Esophagus muscularis mucosa (tissue), 4 donors: ENCODE results near the gene PITPNM1. TPM values are rescaled to one million over a fixed set of nuclear protein-coding genes. Genes with fewer than 3 reads are reported as not detected.
A peak's percentile ranks its signal among the peaks of the same experiment; 100 is the strongest.
"Not testable (repeated sequence)": the region's sequence is repeated elsewhere in the genome, so short reads cannot be mapped to it uniquely, and the experiment has no call there.

Experiments
- DNase-seq: peaks from one replicate; pipeline ENCODE4 v3.0.0-alpha.2; 2017; ENCODE audit errors: extremely low spot score
- H3K27ac ChIP-seq, 4 donors: fragments of 200-600 bp; sonication (generic); replicated peaks in 1 of 4; 1 replicate in 3 of 4; 2 replicates in 1 of 4; pipeline ENCODE4 v1.5.1; 2016 to 2019; ENCODE audit warnings: mild to moderate bottlenecking in 1 of 4
- H3K27me3 ChIP-seq, 4 donors: fragments of 200-600 bp; sonication (generic); one replicate each; pipeline versions ENCODE4 v1.5.1 to v1.6.0; 2016 to 2019
- H3K36me3 ChIP-seq, 4 donors: fragments of 200-600 bp; sonication (generic); one replicate each; pipeline ENCODE4 v1.5.1; 2016 to 2019
- H3K4me1 ChIP-seq, 4 donors: fragments of 200-600 bp; sonication (generic); one replicate each; pipeline ENCODE4 v1.5.1; 2016 to 2019
- H3K4me3 ChIP-seq, 4 donors: fragments of 200-600 bp; sonication (generic); 1 replicate in 2 of 4; 2 replicates in 2 of 4; pipeline ENCODE4 v1.5.1; 2016 to 2019; ENCODE audit warnings: mild to moderate bottlenecking in 4 of 4, moderate library complexity in 1 of 4
- H3K9me3 ChIP-seq, 4 donors: fragments of 200-600 bp; sonication (generic); 1 replicate in 3 of 4; 2 replicates in 1 of 4; pipeline ENCODE4 v1.5.1; 2016 to 2019
- EP300 ChIP-seq: sonication (generic); formaldehyde crosslinking; IDR thresholded peaks from one replicate; pipeline ENCODE4 v1.6.1; 2017; ENCODE audit warnings: antibody characterized with exemption
- POLR2A ChIP-seq: fragments of 450-650 bp; IDR thresholded peaks from one replicate; pipeline ENCODE4 v1.6.1; 2017; ENCODE audit warnings: antibody characterized with exemption, moderate library complexity, mild to moderate bottlenecking, low read depth
- POLR2AphosphoS5 ChIP-seq, 2 donors: sonication (generic); formaldehyde crosslinking; IDR thresholded peaks; one replicate each; pipeline ENCODE4 v1.6.1; 2017; ENCODE audit warnings: antibody characterized with exemption in 2 of 2
- WGBS: methylation state at CpG from one replicate; pipeline ENCODE4 v1.1.5; 2018; 5-methylcytosine and 5-hydroxymethylcytosine counted together
- intact Hi-C: fragments of 100-400 bp; cut with DNase I; formaldehyde crosslinking; loops from one replicate; pipeline ENCODE4 v1.15.1; 2023
- total RNA-seq, 4 donors: library from RNA; depleted of rRNA; stranded (reverse); fragments of >200 nt; gene quantifications; one replicate each; pipeline versions ENCODE4 v1.1.0 to v1.2.1, GENCODE V29; 2016
- TF ChIP-seq, protein P1 (sequence below), 3 experiments: fragments of 200-600 bp in 2 of 3; fragments of 450-650 bp in 1 of 3; sonication (generic) in 2 of 3; IDR thresholded peaks; one replicate each; pipeline ENCODE4 v1.5.1; 2017 to 2019; ENCODE audit warnings: antibody characterized with exemption in 3 of 3, mild to moderate bottlenecking in 2 of 3, moderate library complexity in 1 of 3

Gene PITPNM1
- total RNA-seq, 4 donors from 2014 or later: 11.6 to 23.6 (median 15.3) TPM

DNA sequence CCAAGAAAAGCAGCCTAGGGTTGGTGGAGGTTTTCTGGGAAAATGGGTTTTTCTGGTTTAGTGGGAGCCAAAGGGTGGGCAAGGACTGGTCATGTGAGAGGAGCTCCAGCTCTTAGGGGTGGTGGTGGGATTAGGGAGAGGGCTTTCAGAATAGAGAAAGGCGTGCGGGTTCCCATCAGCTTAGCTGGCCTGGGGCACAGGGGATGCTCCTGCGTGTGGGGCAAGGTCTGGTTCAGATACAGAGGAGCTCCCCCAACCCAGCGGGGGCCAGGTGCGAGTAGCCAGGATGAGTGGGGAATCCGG lies 36.8 kb downstream of the PITPNM1 start:
- no peaks in the 10 kb centered on the region for H3K9me3 ChIP-seq
- peaks cover 30 to 59% (median 53%) of the 10 kb centered on the region in 4 donors for H3K4me1 ChIP-seq
- TF ChIP-seq POLR2AphosphoS5 (IDR thresholded peaks at IDR 0.05) (no peak), POLR2A (no peak), EP300 (no peak)
- TF ChIP-seq, protein P1, sequence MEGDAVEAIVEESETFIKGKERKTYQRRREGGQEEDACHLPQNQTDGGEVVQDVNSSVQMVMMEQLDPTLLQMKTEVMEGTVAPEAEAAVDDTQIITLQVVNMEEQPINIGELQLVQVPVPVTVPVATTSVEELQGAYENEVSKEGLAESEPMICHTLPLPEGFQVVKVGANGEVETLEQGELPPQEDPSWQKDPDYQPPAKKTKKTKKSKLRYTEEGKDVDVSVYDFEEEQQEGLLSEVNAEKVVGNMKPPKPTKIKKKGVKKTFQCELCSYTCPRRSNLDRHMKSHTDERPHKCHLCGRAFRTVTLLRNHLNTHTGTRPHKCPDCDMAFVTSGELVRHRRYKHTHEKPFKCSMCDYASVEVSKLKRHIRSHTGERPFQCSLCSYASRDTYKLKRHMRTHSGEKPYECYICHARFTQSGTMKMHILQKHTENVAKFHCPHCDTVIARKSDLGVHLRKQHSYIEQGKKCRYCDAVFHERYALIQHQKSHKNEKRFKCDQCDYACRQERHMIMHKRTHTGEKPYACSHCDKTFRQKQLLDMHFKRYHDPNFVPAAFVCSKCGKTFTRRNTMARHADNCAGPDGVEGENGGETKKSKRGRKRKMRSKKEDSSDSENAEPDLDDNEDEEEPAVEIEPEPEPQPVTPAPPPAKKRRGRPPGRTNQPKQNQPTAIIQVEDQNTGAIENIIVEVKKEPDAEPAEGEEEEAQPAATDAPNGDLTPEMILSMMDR (IDR thresholded peaks at IDR 0.05): no peak
- no peak for DNase-seq
- H3K4me3 ChIP-seq: peak overlapping the region; percentile 71 to 95 (median 88)
- WGBS: no CpG with 5 or more reads among the region's 6 CpGs
- no peaks in the 10 kb centered on the region for H3K27me3 ChIP-seq
- intact Hi-C loops: loop anchor here (5.0 kb wide), 1 partner anchor 66 kb away; the partner anchor contains the start of genes PPP1CA and TBC1D10C
- H3K36me3 ChIP-seq: no peaks in the 10 kb centered on the region
- H3K27ac ChIP-seq: peak overlapping the region; percentile 89 to 93 (median 92)

DNA sequence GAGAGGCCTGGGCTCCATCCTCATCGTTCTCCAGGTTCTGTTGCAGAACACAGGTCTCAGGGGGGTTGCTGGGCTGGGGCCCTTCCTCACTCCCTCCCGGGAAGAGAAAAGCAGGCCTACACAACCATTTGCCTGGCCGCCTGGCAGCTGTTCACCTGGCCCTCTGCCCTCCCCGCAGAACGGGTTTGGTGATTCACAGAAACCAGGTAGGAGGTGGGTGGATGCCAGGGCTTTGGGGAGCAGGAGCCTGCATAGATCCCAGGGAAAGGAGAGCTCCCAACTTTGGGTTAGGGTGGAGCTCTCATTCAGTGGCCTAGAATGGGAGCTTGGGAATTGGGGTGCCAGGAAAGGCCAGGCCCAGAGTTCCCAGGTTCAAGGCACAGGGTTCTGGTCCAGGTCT lies 37.1 kb downstream of the PITPNM1 start:
- Histone ChIP-seq H3K4me3 (peak overlapping the region; percentile 71 to 95 (median 88)), H3K4me1 (peaks cover 30 to 60% (median 54%) of the 10 kb centered on the region in 4 donors), H3K27ac (peak overlapping the region; percentile 89 to 93 (median 92)), H3K36me3 (no peaks in the 10 kb centered on the region), H3K9me3 (no peaks in the 10 kb centered on the region), H3K27me3 (no peaks in the 10 kb centered on the region)
- TF ChIP-seq POLR2AphosphoS5 (IDR thresholded peaks at IDR 0.05) (no peak), POLR2A (no peak), EP300 (no peak)
- TF ChIP-seq, protein P1 (IDR thresholded peaks at IDR 0.05): no peak
- 40% methylated on average over 1 of the region's 5 CpGs for WGBS
- intact Hi-C loops: loop anchor here (5.0 kb wide), 1 partner anchor 66 kb away; the partner anchor contains the start of genes PPP1CA and TBC1D10C
- no peak for DNase-seq

DNA sequence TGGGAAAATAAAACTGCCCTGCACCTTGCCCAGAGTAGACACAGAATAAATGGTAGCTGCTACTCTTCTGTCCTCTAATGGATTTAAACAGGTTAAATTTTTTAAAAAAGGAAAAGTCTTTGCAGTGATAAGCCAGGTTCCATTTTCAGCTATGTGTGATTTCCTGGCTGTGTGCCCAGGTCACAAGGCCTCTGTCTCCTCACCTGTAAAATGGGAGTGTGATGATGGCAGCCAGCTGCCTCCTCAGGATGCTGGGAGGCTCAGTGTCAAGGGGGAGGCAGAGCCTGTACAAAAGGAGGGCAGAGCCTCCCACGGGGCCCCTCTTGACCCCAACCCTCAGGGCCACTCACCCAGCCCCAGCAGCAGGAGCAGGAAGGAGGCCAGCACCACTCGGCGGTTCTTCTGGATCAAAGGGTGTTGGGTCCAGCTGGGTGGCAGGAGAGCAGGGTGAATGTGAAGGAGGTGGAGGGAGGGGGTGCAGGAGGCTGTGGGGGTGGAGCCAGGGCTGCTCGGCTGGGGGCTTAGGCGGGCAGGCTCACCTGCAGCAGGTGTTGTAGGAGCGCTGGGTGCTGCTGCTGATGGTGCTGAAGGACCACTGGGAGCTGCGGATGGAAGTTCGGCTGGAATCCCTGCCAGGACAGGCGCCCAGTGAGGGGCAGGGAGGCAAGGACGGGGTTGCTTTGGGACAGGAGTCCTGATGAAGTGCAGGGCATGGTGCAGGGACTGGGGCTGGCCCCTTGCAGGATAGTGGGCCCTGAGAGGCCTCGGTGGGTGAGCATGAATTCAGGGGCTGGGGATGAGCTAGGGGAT lies 38.0 kb downstream of the PITPNM1 start:
- Histone ChIP-seq H3K4me3 (peak overlapping the region in 1 of 4 donors; percentile 95), H3K27ac (peak overlapping the region; percentile 18 to 94 (median 92)), H3K9me3 (no peaks in the 10 kb centered on the region), H3K27me3 (no peaks in the 10 kb centered on the region), H3K4me1 (peaks cover 30 to 60% (median 54%) of the 10 kb centered on the region in 4 donors), H3K36me3 (no peaks in the 10 kb centered on the region)
- intact Hi-C loops: loop anchor here (5.0 kb wide), 1 partner anchor 65 kb away; the partner anchor contains the start of genes PPP1CA and TBC1D10C
- 86% methylated on average over 6 of the region's 11 CpGs for WGBS
- TF ChIP-seq POLR2A: no peak
- no peak for TF ChIP-seq EP300
- no peak for TF ChIP-seq POLR2AphosphoS5 (IDR thresholded peaks at IDR 0.05)
- TF ChIP-seq, protein P1 (IDR thresholded peaks at IDR 0.05): no peak
- DNase-seq: no peak

DNA sequence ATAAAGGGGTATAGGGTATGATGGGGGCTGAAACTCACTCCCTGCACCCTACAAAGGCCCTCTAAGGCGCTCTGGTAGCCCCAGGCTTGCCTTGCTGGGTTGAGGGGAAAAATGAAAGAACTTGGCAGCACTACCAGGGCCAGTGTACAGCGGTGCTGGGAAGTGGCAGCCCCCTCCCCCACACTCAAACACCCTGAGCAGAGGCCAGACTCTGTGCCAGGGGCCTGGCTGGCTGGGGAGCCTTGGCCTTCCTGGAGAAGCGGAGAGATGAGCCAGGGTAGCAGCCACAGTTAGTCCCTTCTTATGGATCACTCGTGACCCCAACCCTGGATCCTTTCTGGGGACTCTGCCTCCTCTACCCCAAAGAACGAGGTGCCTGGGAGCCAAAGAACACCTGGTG lies 38.8 kb downstream of the PITPNM1 start:
- Histone ChIP-seq H3K4me3 (no peak overlapping the region), H3K36me3 (no peaks in the 10 kb centered on the region), H3K27me3 (no peaks in the 10 kb centered on the region), H3K4me1 (peaks cover 30 to 60% (median 54%) of the 10 kb centered on the region in 4 donors), H3K27ac (peak overlapping the region in 3 of 4 donors; percentile 86 to 94 (median 87)), H3K9me3 (no peaks in the 10 kb centered on the region)
- DNase-seq: no peak
- intact Hi-C loops: loop anchor here (5.0 kb wide), 1 partner anchor 64 kb away; the partner anchor contains the start of genes PPP1CA and TBC1D10C
- WGBS: 82% methylated on average over 4 of the region's 5 CpGs
- TF ChIP-seq, protein P1 (IDR thresholded peaks at IDR 0.05): no peak
- no peak for TF ChIP-seq EP300
- TF ChIP-seq POLR2A: no peak
- TF ChIP-seq POLR2AphosphoS5 (IDR thresholded peaks at IDR 0.05): no peak

DNA sequence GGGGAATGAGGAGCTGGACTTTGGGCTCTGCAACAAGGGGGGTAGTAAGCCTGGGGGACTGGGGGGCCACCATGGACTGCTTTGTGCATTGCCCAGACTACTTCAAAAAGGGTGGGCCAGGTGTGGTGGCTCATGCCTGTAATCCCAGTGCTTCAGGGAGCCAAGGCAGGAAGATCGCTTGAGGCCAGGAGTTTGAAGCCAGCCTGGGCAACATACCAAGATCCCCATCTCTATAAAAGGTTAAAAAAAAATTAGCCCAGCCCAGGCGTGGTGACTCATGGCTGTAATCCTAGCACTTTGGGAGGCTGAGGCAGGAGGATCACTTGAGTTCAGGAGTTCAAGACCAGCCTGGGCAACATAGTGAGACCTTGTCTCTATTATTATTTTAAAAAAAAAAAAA lies 39.6 kb downstream of the PITPNM1 start:
- H3K9me3 ChIP-seq, H3K36me3 ChIP-seq, H3K27me3 ChIP-seq, DNase-seq: not testable (repeated sequence)
- Histone ChIP-seq H3K4me3 (peak overlapping the region in 1 of 4 donors; percentile 76), H3K4me1 (peaks cover 30 to 60% (median 54%) of the 10 kb centered on the region in 4 donors), H3K27ac (peak overlapping the region; percentile 86 to 94 (median 90))
- intact Hi-C loops: loop anchor here (5.0 kb wide), 1 partner anchor 63 kb away; the partner anchor contains the start of genes PPP1CA and TBC1D10C
- WGBS: no CpG with 5 or more reads among the region's 2 CpGs
